HG02840 (cell line): ENCODE measurements around the gene CCNY.

ENCODE experiments used
- ATAC-seq: cut with Tn5 transposase; IDR thresholded peaks from one replicate; pipeline ENCODE4 v1.9.1; 2021; ENCODE audit warnings: mild to moderate bottlenecking, moderate library complexity, moderate number of reproducible peaks; ENCODE audit not compliant: unreplicated experiment, low FRiP score

The CCNY gene

DNA sequence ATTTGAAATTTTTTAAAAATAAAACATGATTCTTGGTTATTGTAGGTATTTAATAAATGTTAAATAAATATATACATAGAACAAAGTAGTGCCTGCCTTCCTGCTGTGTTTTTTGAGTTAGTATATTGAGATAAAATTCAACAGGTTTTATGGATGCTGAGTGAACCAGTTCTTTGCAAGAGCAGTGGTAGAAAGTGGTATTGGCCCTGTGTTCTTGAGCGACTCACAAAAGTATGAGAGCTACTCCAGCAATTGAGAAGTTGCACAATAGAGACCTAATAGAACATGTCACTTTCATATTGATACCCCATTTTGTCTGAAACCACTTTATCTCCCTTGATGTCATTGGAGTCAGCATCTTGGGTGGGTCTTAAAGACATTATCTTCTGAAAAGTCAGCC lies 236.3 kb downstream of the CCNY start:
- ATAC-seq: no peak

DNA sequence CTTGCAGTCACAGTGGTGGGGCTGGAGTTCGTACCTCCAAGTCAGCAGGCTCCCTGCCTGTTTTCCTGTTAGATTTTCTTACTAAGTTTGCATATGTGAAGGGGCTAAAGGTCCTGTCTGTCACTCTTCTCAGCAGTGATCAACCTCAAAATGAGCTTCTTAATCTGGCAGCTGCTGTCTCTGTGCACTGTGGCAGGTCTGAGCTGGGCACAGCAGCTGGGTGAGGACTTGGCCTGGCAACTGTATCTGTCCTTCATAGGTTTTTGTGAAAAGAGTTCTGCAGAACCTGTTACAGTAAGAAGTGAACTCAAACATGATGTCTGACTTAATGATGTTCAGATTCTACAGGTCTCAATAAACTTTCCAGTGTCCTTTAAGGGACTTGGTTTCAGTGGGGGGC lies 237.5 kb downstream of the CCNY start:
- ATAC-seq: no peak

DNA sequence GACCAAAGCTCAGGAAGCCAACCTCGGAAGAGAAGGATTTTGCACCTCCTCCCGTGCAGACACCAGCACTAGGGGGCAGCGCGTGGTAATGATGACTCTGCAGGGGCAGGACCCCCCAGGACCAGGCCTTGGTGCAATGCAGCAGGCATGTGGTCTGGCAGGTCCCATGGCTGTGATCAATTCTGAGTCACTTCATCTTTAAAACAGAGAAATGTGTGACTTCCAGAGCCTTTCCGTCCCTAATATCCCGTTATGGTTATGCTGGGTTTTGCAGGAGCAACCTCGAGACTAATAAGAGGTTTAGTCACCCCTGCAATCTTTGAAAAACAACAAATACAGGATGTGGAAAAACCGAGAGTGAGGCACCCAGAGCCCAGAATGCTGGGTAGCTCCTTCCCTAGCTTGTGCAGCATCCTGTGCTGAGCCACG lies 238.6 kb downstream of the CCNY start:
- no peak for ATAC-seq

DNA sequence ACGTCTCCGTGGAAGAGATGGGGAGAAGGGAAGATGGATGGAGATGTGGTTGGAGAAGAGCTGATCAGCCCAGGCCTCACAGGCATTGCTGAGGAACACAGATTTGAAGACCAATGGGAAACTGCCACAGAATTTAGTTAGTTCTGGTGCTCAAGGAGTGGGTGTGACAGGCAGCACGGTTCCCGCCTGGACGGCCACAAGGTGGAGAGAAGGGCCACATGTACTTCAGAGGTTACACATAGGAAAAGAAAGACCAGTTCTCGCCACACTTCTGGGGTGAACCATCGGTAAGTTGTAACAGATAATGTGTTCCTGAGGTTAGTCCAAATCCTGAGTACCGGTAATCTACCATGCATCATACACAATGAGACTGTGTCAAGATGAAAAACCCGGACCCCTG lies 239.3 kb downstream of the CCNY start:
- ATAC-seq: no peak

DNA sequence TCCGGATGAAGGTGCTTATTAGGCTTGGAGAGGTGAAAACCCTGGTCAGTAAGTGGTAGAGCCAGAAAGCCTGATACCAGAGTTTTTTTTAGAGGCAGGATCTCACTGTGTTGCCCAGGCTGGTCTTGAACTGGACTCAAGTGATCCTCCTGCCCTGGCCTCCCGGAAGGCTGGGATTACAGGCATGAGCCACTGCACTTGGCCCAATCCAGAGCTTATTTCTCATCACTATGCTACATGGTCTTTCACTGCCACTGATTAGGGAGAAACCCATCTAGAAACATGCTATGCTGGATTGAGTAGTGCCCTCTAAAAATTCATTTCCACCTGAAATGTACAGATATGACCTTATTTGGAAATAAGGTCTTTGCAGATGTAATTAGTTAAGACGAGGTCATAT lies 240.4 kb downstream of the CCNY start:
- no peak for ATAC-seq

DNA sequence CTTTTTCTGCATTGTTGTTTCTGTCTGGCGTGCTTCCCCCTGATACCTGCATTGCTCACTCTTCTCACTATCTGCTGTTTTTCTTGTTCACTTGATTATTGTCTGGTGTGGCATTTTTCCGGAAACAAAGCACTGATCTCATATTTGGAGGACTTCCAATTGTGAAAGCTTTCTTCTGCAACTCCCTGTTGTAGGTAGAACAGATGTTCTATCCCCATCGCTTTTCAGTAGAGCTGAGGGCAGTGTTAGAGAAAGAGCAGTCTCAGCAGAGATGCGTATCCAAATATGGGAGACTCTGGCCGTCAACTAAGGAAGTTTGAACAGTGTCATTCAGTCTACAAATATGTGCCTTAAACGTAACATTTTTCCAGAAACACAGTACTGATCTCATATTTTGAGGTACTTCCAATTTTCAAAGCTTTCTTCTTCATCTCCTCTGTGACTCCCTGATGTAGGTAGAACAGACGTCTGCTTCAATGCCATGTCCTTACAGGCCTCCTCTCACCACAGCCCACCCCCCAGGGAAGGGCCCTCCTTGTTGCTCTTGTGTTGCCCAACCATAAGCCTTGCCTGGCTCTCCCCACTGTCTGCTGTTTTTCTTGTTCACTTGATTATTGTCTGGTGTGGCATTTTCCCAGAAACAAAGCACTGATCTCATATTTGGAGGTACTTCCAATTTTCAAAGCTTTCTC lies 241.8 kb downstream of the CCNY start:
- ATAC-seq: no peak

DNA sequence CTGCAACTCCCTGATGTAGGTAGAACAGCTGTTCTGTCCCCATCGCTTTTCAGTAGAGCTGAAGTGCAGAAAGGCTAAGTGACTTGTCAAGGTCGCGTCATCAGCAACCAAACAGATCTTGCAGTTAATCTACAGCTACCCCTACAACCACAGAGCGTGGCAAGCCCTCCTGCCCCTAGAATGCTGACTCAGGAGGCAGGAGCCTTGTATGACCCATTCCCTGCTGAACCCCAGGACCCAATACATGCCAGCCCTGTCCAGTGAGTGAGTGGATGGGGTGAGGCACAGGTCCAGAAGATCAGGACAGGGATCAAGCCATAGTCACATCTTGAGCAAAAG lies 242.3 kb downstream of the CCNY start:
- no peak for ATAC-seq

DNA sequence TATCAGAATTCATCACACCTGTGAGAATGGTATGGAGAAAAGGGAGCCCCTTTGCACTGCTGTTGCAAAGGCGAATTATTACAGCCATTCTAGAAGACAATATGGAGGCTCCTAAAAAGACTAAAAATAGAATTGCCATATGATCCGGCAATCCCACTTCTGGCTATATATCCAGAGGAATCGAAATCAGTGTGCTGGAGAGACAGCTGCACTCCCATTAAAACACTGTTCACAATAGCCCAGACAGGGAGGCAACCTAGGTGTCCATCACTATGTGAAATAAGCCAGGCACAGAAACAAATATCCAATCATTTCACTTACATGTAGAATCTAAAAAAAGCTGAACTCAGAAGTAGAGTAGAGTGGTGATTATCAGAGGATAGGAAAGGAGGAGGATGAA lies 242.8 kb downstream of the CCNY start:
- no peak for ATAC-seq

DNA sequence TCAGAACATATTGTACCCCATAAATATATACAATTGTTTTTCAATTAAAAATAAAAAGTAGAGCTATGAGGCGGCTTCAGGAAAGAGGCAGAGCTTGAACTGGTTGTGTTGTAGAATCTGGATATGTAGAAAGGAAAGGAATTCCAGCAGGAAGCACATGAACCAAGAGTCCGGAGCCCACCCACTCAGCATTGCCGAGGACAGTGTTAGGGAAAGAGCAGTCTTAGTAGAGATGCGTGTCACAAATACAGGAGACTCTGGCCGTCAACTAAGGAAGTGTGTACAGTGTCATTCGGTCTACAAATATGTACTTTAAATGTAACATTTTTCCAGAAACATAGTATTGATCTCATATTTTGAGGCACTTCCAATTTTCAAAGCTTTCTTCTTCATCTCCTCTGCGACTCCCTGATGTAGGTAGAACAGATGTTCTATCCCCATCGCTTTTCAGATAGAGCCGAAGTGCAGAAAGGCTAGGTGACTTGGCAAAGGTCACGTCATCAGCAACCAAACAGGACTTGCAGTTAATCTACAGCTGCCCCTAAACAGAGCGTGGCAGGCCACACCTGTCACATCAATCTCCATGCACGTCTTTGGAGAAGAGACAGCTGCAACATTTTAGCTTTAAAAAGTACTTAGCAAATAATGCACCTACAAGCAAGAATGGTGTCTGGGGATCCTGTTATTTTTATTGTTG lies 243.6 kb downstream of the CCNY start:
- no peak for ATAC-seq

DNA sequence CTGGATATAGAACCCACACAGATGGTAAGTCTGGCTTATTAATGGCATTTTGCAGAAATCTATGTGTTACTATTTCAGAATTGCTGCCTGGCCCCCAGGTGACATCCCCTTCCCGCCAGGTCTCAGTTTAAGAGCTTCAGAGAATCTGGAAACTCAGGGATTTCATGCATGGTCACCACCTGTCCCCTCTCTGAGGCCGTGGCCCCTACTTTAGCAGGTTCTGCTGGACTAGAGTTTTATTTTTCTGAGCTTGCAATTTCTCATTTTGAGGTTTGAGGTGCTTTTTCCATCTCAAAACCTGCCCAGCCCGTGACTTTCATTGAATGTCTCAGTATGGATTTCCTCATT lies 244.1 kb downstream of the CCNY start:
- no peak for ATAC-seq

DNA sequence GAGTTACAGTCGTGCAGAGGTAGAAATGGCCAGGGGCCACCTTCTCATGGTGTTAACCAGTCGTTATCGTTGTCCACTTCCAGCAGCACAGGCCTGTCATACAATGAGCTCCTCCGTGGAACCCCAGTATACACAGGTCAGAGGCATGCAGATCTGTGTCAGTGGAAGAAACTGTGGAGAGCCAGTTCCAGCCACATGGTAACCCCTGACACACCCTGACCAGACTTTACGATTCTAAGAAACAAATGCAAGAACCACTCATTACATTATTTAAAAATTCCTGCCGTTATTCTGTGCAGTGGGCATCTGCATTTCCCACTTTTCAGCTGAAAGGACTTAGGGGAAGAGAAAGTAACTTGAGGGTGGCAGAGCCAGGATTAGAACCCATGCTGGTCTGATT lies 245.3 kb downstream of the CCNY start:
- ATAC-seq: no peak

DNA sequence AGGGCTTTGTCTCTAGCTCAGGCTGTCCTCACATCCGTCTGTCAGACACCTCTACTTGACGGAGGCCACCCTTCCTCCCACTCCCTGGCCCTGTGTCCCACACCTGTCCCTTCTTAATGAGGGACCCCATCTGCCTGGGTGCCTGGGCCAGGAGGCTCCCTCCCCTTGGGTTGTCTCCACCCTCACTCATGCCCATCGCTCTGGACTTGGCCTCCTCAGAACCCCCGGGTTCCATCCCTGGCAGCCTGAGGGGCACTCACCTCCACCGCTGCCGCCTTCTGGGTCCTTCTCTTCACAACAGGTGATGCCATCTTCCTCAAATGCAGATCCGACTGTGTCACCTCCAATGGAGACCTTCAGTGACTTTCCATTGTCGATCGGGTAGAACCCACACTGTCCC lies 248.6 kb downstream of the CCNY start:
- no peak for ATAC-seq

DNA sequence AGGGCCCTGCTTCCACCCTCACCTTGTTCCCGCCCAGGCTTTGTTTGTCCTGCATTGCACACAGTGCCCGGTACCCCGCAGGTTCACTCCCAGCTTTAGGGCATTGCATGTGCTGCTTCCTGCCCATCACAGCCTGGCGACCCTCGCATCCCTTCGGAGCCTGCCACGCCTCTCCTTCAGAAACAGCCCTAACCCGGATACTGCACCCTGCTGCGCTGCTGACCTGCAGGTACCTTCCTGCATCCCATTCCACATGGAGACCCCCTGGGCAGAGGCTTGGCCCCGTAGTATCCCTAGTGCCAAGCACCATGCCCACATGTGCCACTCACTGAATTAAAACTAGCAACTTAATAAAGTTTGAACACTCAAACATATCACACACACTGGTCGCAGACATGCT lies 249.0 kb downstream of the CCNY start:
- no peak for ATAC-seq

DNA sequence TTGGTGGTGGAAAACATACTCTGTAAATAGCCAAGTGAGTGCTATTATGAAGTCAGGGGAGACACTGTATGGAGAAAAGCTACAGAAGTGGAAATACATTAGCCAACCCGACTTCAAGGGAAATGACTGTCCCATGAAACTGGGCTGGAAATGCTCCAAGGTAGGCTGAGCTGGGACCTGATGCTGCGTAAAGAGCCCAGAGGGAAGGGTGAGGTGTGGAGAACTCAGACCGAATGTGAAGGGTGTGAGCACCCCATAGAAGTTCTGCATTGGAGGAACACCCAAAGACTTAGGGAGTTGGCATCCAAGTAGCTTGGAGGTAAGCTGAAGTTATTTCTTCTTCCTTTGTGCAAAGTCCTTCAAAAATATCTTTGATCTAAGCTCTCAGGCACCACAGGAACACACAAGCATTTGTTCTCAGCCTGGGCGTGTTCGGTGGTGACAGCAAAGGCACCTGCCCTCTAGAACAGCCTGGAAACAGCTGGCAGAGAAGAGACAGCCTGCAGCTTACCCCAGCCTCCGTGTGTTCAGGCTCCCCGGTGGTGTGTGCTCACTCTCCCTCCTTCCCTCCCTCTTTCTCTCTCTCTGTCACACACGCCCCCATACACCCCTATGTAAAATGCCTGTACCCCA lies 249.7 kb downstream of the CCNY start:
- no peak for ATAC-seq

DNA sequence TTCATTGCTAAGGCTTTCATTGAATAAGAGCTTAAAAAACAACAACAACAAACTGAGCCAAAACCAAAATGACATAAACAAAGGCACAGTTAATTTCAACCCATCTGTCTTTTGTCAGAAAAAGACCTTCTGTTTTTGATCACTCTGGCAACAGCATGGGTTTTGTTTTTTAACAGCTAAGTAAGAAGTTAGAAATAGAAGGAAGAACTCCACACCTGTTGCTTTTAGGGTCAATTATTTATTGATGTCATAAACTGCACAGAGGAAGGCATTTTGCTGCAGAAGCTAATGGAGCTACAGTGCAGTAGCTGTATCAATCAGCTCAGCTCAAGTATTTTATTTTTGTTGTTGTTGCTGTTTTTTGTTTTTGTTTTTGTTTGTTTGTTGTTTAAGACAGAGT lies 252.5 kb downstream of the CCNY start:
- no peak for ATAC-seq

DNA sequence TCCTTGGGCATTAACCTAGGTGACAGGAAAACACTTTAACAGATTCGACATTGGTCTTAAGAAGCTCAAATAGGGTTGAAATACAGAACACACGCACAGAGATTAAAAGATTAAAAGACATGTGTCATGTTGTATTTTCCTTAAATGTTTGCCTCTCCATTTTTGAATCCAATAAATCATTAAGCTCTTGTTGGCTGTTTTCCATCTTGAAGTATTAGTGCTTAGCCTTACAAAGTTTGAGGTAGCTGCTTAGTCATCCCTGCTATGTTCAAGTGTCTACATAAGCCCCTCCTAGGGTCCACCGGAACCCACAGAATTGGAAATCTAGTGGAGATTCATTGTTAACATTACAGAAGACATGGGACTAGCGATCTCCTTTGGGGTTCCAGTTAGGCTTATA lies 256.1 kb downstream of the CCNY start:
- ATAC-seq: no peak

DNA sequence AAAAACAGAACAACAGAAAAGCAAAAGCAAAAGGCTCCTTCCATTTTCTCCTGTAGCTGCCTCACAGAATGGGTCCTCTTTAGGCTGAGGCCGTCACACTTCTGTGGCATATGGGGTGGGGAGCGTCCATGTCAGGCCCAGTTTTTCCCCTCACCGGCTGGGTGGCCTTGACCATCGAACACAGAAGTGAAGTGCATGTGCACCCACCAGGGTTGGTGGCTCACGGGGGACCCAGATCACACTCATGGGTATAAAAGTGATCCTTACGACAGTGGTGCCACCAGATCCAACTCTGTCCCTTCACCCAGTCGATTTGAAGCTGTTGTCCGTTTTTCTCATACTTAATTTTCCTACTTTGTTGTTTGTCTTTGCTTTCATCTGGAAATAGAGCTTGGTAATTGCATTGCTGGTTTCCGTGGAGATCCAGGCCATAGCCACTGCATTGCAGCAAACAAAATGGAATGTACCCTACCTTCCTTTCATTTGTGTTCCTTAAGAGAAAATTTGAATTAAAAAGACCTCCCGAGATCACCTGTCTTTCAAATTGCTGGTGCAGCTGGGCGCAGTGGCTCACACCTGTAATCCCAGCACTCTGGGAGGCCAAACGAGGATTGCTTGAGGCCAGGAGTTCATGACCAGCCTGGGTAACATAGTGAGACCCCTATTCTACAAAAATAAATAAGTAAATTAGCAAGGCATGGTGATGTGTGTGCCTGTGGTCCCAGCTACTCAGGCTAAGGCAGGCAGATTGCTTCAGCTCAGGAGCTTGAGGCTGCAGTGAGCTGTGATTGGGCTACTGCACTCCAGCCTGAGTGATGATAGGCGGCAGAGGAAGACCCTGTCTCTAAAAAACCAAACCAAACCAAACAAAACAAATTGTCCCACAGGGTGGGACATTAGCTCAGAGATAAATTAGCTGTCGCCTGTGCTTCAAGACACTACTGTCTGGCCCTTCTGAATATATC lies 258.1 kb downstream of the CCNY start:
- no peak for ATAC-seq

DNA sequence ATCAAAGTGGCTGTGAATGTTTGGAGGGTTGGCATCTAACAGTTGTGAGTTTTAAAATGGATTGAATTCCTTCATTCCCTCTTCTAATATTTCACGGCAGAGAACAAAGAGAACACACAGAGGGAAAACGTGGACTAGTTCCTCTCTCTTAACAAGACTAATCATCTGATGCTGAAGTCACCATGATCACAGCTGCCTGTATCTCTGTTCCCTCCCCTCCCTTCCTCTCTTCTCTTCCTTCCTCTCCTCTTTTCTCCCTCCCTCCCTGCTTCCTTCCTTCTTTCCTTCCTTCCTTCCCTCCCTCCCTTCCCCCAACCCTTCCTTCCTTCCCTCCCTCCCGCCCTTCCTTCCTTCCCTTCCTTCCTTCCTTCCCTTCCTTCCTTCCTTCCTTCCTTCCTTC lies 258.8 kb downstream of the CCNY start:
- ATAC-seq: no peak

DNA sequence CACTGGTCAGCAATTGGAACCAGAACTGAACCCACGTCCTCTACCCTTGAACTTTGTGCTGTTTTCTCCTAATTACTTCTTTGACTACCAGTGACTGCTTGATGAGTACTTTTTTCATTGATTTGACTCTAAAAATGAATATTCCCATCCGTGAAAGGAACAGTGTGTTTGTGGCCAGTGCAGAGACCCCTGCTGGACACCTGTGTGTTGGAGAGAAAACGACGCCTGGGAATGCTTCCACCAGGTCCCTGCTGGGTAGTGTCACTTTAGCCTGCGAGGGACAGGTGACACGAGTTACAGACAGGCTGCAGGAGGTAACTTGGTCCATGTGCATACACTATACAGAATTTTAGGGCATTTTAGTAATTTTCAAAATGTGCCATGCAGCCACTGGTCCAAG lies 262.1 kb downstream of the CCNY start:
- ATAC-seq: no peak

DNA sequence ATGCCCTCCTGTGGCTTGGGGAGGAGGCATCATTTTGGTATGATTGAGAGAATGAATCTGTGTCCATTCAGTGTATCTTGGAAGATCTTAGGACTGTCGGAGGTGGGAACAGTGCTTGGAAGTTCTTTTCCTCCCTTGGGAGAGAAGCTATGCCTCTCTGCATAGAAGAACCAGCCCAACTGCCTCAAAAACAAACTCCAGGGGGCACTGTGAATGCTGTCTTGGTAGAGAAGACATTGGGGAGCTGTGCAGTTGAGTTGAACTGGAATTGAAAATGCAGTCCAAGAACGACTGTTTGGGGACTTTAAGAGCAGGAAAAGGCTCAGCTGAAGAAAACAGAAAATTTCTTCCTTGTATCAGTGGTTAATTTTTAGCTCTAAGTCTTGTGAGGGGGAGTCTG lies 263.9 kb downstream of the CCNY start:
- no peak for ATAC-seq

DNA sequence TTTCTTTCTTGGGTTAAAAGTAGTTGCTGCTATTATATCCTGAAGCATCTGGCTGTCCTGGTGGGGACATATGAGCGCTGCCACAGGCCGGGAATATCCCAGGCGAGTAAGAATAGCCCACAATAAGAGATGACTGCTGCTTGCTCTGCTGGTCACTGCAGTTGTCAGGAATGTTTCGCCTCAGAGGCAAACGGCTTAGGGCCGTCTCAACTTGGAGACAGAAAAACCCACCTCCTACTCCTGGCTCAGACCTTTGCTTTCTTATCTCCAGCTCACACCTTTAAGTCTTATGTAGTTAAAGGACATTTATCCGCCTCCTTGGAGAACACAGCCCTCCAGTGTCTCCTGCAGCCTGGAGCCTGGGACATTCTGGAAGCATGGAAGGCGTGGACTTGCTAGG lies 268.9 kb downstream of the CCNY start, which contains the start of gene GJD4:
Gene GJD4, plus strand, starts transcription at position 151 of the 400 bp plus-strand sequence. Its CDS starts 227 bp downstream, at position 378.
- no peak for ATAC-seq
